H1 (cell line): ENCODE results near the gene CFAP65. TPM values are rescaled to one million over a fixed set of nuclear protein-coding genes. Genes with fewer than 3 reads are reported as not detected.

Experiments used
- CTCF ChIA-PET: fragments of 300-600 bp; sonication (Branson Sonifier 250); formaldehyde crosslinking; loops from one replicate; lab custom pipeline; 2021; ENCODE audit not compliant: partially characterized antibody; lab: Charles Lee
- POLR2A ChIA-PET: fragments of 300-600 bp; sonication (Branson Sonifier 250); formaldehyde crosslinking; loops from one replicate; lab custom pipeline; 2021; ENCODE audit warnings: inconsistent platforms; ENCODE audit not compliant: partially characterized antibody; lab: Charles Lee
- DNase-seq, 2 experiments: peaks; one replicate each; pipeline versions ENCODE4 v3.0.0 to v3.0.0-alpha.2; 2010 to 2022; ENCODE audit warnings: low spot score in 2 of 2, low read depth in 1 of 2, mixed read lengths in 1 of 2
- FAIRE-seq: peaks from 2 replicates; lab custom pipeline; 2011; peaks lifted over from hg19 to GRCh38; lab: Jason Lieb, UNC
- H2AFZ ChIP-seq: 2 replicates; pipeline ENCODE4 v1.8.1; 2012; ENCODE audit warnings: low read length, inconsistent platforms
- H2AK5ac ChIP-seq: 2 replicates; pipeline ENCODE4 v1.6.1; 2013; ENCODE audit warnings: low read depth, low read length
- H2BK120ac ChIP-seq: replicated peaks from 2 replicates; pipeline ENCODE3; 2013; ENCODE audit warnings: low read depth, low read length, inconsistent platforms
- H2BK12ac ChIP-seq: 2 replicates; pipeline ENCODE4 v1.6.1; 2013; ENCODE audit warnings: low read depth, low read length
- H2BK15ac ChIP-seq: 2 replicates; pipeline ENCODE4 v1.6.1; 2013; ENCODE audit warnings: low read length
- H2BK20ac ChIP-seq: 2 replicates; pipeline ENCODE4 v1.6.1; 2013; ENCODE audit warnings: low read length
- H2BK5ac ChIP-seq: 2 replicates; pipeline ENCODE4 v1.6.1; 2013; ENCODE audit warnings: low read depth, low read length
- H3K14ac ChIP-seq: 2 replicates; pipeline ENCODE4 v1.6.1; 2013; ENCODE audit warnings: inconsistent platforms; ENCODE audit not compliant: insufficient read length
- H3K18ac ChIP-seq: 2 replicates; pipeline ENCODE4 v1.6.1; 2013; ENCODE audit warnings: low read length; ENCODE audit errors: extremely low read depth
- H3K23ac ChIP-seq: 2 replicates; pipeline ENCODE4 v1.6.1; 2013; ENCODE audit warnings: inconsistent platforms; ENCODE audit not compliant: insufficient read length
- H3K23me2 ChIP-seq: 2 replicates; pipeline ENCODE4 v1.6.1; 2013; ENCODE audit warnings: low read depth, low read length
- H3K27ac ChIP-seq: 2 replicates; pipeline ENCODE4 v1.6.1; 2011; ENCODE audit warnings: low read depth, low read length, inconsistent platforms
- H3K27me3 ChIP-seq, 4 experiments: replicated peaks in 1 of 4; 1 replicate in 1 of 4; 2 replicates in 3 of 4; pipeline versions ENCODE4 v1.6.1 to v1.8.1; 2011 to 2013; ENCODE audit warnings: low read length in 3 of 4, mild to moderate bottlenecking in 3 of 4, inconsistent platforms in 2 of 4, mixed read lengths in 2 of 4, moderate library complexity in 1 of 4; ENCODE audit not compliant: control insufficient read depth in 3 of 4, insufficient read depth in 3 of 4; ENCODE audit errors: extremely low read depth in 1 of 4
- H3K36me3 ChIP-seq, 4 experiments: 2 replicates each; pipeline versions ENCODE4 v1.6.1 to v1.8.1; 2011 to 2013; ENCODE audit warnings: mild to moderate bottlenecking in 4 of 4, low read length in 3 of 4, moderate library complexity in 2 of 4, control low read depth in 1 of 4, inconsistent platforms in 1 of 4; ENCODE audit not compliant: insufficient read depth in 4 of 4, control insufficient read depth in 2 of 4
- H3K4ac ChIP-seq: replicated peaks from 2 replicates; pipeline ENCODE3; 2013; ENCODE audit warnings: low read length, low read depth, mixed read lengths, inconsistent platforms; ENCODE audit not compliant: insufficient read length
- H3K4me1 ChIP-seq, 4 experiments: replicated peaks in 1 of 4; 1 replicate in 1 of 4; 2 replicates in 3 of 4; pipeline versions ENCODE4 v1.6.1 to v1.8.1; 2011 to 2013; ENCODE audit warnings: low read length in 3 of 4, inconsistent platforms in 2 of 4, mixed read lengths in 1 of 4; ENCODE audit not compliant: insufficient read depth in 4 of 4, control insufficient read depth in 3 of 4
- H3K4me2 ChIP-seq, 2 experiments: 2 replicates each; pipeline versions ENCODE4 v1.6.1 to v1.8.1; 2011 to 2013; ENCODE audit warnings: low read depth in 2 of 2, low read length in 2 of 2, control low read depth in 1 of 2, inconsistent platforms in 1 of 2, mild to moderate bottlenecking in 1 of 2; ENCODE audit not compliant: insufficient read depth in 1 of 2
- H3K4me3 ChIP-seq, 4 experiments: fragments of 200-600, 300-600 bp in 1 of 4; sonication (generic), shearing (Covaris generic), sonication (Bioruptor Twin) in 1 of 4; 2 replicates each; pipeline versions ENCODE4 v1.5.1 to v1.8.1; 2011 to 2016; ENCODE audit warnings: low read length in 4 of 4, low read depth in 3 of 4, control low read depth in 2 of 4, inconsistent platforms in 2 of 4, mild to moderate bottlenecking in 2 of 4, mixed read lengths in 1 of 4, moderate library complexity in 1 of 4; ENCODE audit not compliant: insufficient read depth in 2 of 4; ENCODE audit errors: extremely low read depth in 1 of 4
- H3K56ac ChIP-seq: replicated peaks from 2 replicates; pipeline ENCODE3; 2013; ENCODE audit warnings: low read depth, mild to moderate bottlenecking, mixed read lengths, low read length, inconsistent platforms; ENCODE audit not compliant: insufficient read length
- H3K79me1 ChIP-seq: 2 replicates; pipeline ENCODE4 v1.6.1; 2013; ENCODE audit warnings: low read depth, low read length, control low read depth
- H3K79me2 ChIP-seq, 2 experiments: 2 replicates each; pipeline versions ENCODE4 v1.6.1 to v1.8.1; 2012 to 2013; ENCODE audit warnings: low read length in 2 of 2, mild to moderate bottlenecking in 2 of 2, inconsistent platforms in 1 of 2; ENCODE audit not compliant: insufficient read depth in 2 of 2, control insufficient read depth in 1 of 2
- H3K9ac ChIP-seq, 4 experiments: replicated peaks in 1 of 4; 1 replicate in 1 of 4; 2 replicates in 3 of 4; pipeline versions ENCODE4 v1.6.1 to v1.8.1; 2011 to 2013; ENCODE audit warnings: low read depth in 3 of 4, low read length in 3 of 4, control low read depth in 2 of 4, mild to moderate bottlenecking in 2 of 4, moderate library complexity in 2 of 4, inconsistent platforms in 1 of 4; ENCODE audit errors: extremely low read depth in 1 of 4
- H3K9me3 ChIP-seq, 2 experiments: 2 replicates each; pipeline versions ENCODE4 v1.6.1 to v1.8.1; 2012 to 2013; ENCODE audit warnings: mild to moderate bottlenecking in 2 of 2, moderate library complexity in 2 of 2, control low read depth in 1 of 2, inconsistent platforms in 1 of 2, low read depth in 1 of 2, low read length in 1 of 2, mixed read lengths in 1 of 2; ENCODE audit not compliant: insufficient read depth in 2 of 2
- H4K20me1 ChIP-seq, 2 experiments: replicated peaks in 1 of 2; 2 replicates each; pipeline versions ENCODE3 to v1.8.1; 2011 to 2013; ENCODE audit warnings: inconsistent platforms in 2 of 2, low read length in 2 of 2, mild to moderate bottlenecking in 1 of 2; ENCODE audit not compliant: insufficient read depth in 2 of 2, control insufficient read depth in 1 of 2
- H4K5ac ChIP-seq: 2 replicates; pipeline ENCODE4 v1.6.1; 2013; ENCODE audit warnings: low read length, low read depth, mixed read lengths, inconsistent platforms; ENCODE audit not compliant: insufficient read length
- H4K8ac ChIP-seq: 2 replicates; pipeline ENCODE4 v1.8.0; 2013; ENCODE audit warnings: mild to moderate bottlenecking, moderate library complexity, low read length, inconsistent platforms; ENCODE audit not compliant: insufficient read depth; ENCODE audit errors: extremely low read depth
- H4K91ac ChIP-seq: replicated peaks from 2 replicates; pipeline ENCODE3; 2013; ENCODE audit warnings: low read length, mixed read lengths, inconsistent platforms; ENCODE audit not compliant: insufficient read length
- BACH1 ChIP-seq: IDR thresholded peaks from 2 replicates; pipeline ENCODE4 v1.6.1; 2012; ENCODE audit warnings: low read length, improper control_type of control experiment
- CREB1 ChIP-seq: IDR thresholded peaks from 2 replicates; pipeline ENCODE4 v1.6.1; 2012; ENCODE audit warnings: inconsistent platforms
- CTBP2 ChIP-seq: IDR thresholded peaks from 2 replicates; pipeline ENCODE4 v1.7.0; 2011; ENCODE audit warnings: borderline replicate concordance, mild to moderate bottlenecking, moderate library complexity, mixed read lengths, low read length; ENCODE audit not compliant: insufficient read depth, insufficient read length
- E2F6 ChIP-seq: IDR thresholded peaks from 2 replicates; pipeline ENCODE4 v1.6.1; 2012; ENCODE audit warnings: inconsistent platforms
- EZH2 ChIP-seq: fragments of 200-600 bp; sonication (generic); IDR thresholded peaks from 2 replicates; pipeline ENCODE4 v1.7.1; 2012; ENCODE audit warnings: low read depth, mild to moderate bottlenecking, moderate library complexity, low read length, inconsistent platforms; ENCODE audit not compliant: severe bottlenecking
- KDM4A ChIP-seq: IDR thresholded peaks from one replicate; pipeline ENCODE4 v1.7.1; 2012; ENCODE audit warnings: low read depth, mild to moderate bottlenecking, moderate library complexity, low read length, inconsistent platforms; ENCODE audit not compliant: severe bottlenecking
- SIX5 ChIP-seq: IDR thresholded peaks from 2 replicates; pipeline ENCODE4 v1.6.1; 2011; ENCODE audit warnings: mild to moderate bottlenecking, low read depth, low read length
- TAF1 ChIP-seq: IDR thresholded peaks from 2 replicates; pipeline ENCODE4 v1.6.1; 2011; ENCODE audit warnings: mild to moderate bottlenecking, low read depth, low read length
- ZNF274 ChIP-seq: IDR thresholded peaks from 2 replicates; pipeline ENCODE4 v1.7.0; 2012; ENCODE audit warnings: low read length, borderline replicate concordance; ENCODE audit errors: extremely low read depth
- WGBS, 2 experiments: shearing (Covaris generic) in 1 of 2; methylation state at CpG; one replicate each; pipeline versions ENCODE4 v1.1.6 to v1.1.7; 2013 to 2015; ENCODE audit warnings: low lambda C conversion rate in 2 of 2, mixed read lengths in 2 of 2, inconsistent platforms in 1 of 2, low coverage in 1 of 2, missing lambda C conversion rate in 1 of 2; ENCODE audit not compliant: insufficient replicate concordance in 2 of 2, insufficient coverage in 1 of 2, insufficient read length in 1 of 2; ENCODE audit errors: extremely low coverage in 1 of 2, missing lambda C conversion rate in 1 of 2; 5-methylcytosine and 5-hydroxymethylcytosine counted together
- polyA plus RNA-seq, 7 experiments: library from polyadenylated mRNA; depleted of rRNA in 3 of 7; stranded (reverse) in 5 of 7; unstranded in 2 of 7; fragments of >200 nt in 5 of 7; fragments of 200-250 nt in 2 of 7; gene quantifications; 1 replicate in 5 of 7; 2 replicates in 1 of 7; 4 replicates in 1 of 7; pipeline versions ENCODE4 v1.2.1 to v1.2.3, GENCODE V29; 2011 to 2013; ENCODE audit warnings: missing spikeins in 2 of 7, mixed read lengths in 2 of 7
- total RNA-seq: library from RNA; stranded (reverse); fragmentation: NEBNext Ultra II Directional; extraction: Animal tissue kit (Norgen Biotek cat#: 25700); gene quantifications from 2 replicates; pipeline ENCODE4 v1.2.1, GENCODE V29; 2021

CFAP65 gene
- total and polyA plus RNA-seq, 2 of the 8 experiments (the other 6 are each of a cell fraction or from before 2014, with no cell fraction given) = 0.19 to 0.45 TPM

GRCh38 chr2:218995972-218996711 is 45.2 kb downstream of the CFAP65 start:
- H3K4me3 ChIP-seq = peak overlapping the region in 3 of 4 experiments; percentile 27 to 49 (median 34); a peak in 4 of 8 replicates
- H3K4ac ChIP-seq = no peak overlapping the region
- peak overlapping the region; percentile 3 to 63 for H3K4me2 ChIP-seq
- no peak overlapping the region for H2BK5ac ChIP-seq
- peak in 1 of 2 experiments; percentile 99 for DNase-seq
- 13% methylated on average over 28 of the region's 43 CpGs; no CpG with 5 or more reads in 1 of the 2 experiments for WGBS, 2 experiments
- no peak overlapping the region for H2BK120ac ChIP-seq
- no peak overlapping the region for H2BK12ac ChIP-seq
- H3K23ac ChIP-seq = no peak overlapping the region
- H3K9ac ChIP-seq = no peak overlapping the region
- H2BK15ac ChIP-seq = no peak overlapping the region
- H3K9me3 ChIP-seq = no peaks in the 10 kb centered on the region
- H3K56ac ChIP-seq = no peak overlapping the region
- no peak overlapping the region for H4K5ac ChIP-seq
- no peak overlapping the region for H3K14ac ChIP-seq
- H3K79me2 ChIP-seq = no peaks in the 10 kb centered on the region
- peak overlapping the region; percentile 48 for H3K18ac ChIP-seq
- peaks cover 27 to 31% of the 10 kb centered on the region in 2 experiments for H4K20me1 ChIP-seq
- POLR2A ChIA-PET = no interaction called here
- CTCF ChIA-PET = interaction anchor here (0.6 to 19.5 kb wide), 32 partner anchors 9 to 1897 kb away, joined by 3 to 284 read pairs (median 6); partner anchors contain the start of gene FEV
- H3K27ac ChIP-seq = no peak overlapping the region
- H3K4me1 ChIP-seq = peaks cover 0 to 43% (median 26%) of the 10 kb centered on the region in 4 experiments; a peak in 6 of 7 replicates
- H3K79me1 ChIP-seq = no peaks in the 10 kb centered on the region
- peaks cover 98 to 100% (median 99%) of the 10 kb centered on the region in 4 experiments for H3K27me3 ChIP-seq
- H3K36me3 ChIP-seq = peaks cover 0 to 6% (median 0%) of the 10 kb centered on the region in 4 experiments; a peak in 1 of 8 replicates
- no peak overlapping the region for H2BK20ac ChIP-seq
- peak; percentile 85 for FAIRE-seq
- H2AFZ ChIP-seq = no peak overlapping the region
- H3K23me2 ChIP-seq = peaks cover 2% of the 10 kb centered on the region; the same call in 1 of the 2 replicates
- no peak overlapping the region for H4K8ac ChIP-seq
- no peak overlapping the region for H4K91ac ChIP-seq
- no peak overlapping the region for H2AK5ac ChIP-seq
- TF ChIP-seq CTBP2 = no peak
- TF ChIP-seq EZH2 = peak; percentile 12
- peak; percentile 92 for TF ChIP-seq CREB1
- TF ChIP-seq SIX5 = no peak
- TF ChIP-seq E2F6 = 0 out of 2 replicates have a peak, but pooled peaks have one; percentile 20
- TF ChIP-seq TAF1 = no peak
- peak; percentile 15 for TF ChIP-seq KDM4A
- TF ChIP-seq ZNF274 = no peak
- peak; percentile 52; the same call in 1 of the 2 replicates for TF ChIP-seq BACH1
